Astrocyte of the spinal cord (primary cell): ENCODE results near the gene INSYN1.

Experiments used
- DNase-seq: peaks from one replicate; pipeline ENCODE4 v3.0.0; 2011; ENCODE audit warnings: low read depth, low spot score
- H3K4me3 ChIP-seq: 2 replicates; pipeline ENCODE4 v1.5.1; 2011; ENCODE audit warnings: low read depth, mild to moderate bottlenecking, low read length, moderate library complexity
- CTCF ChIP-seq: IDR thresholded peaks from 2 replicates; pipeline ENCODE4 v1.5.1; 2012; ENCODE audit warnings: low read depth, mild to moderate bottlenecking, low read length, inconsistent platforms
- in situ Hi-C: cut with HindIII; loops from 2 replicates; pipeline ENCODE4 v1.10.0; 2017; ENCODE audit warnings: low sequenced_read_pairs

The INSYN1 gene

GRCh38 chr15:73747847-73748590 is 5.1 kb downstream of the INSYN1 start:
- no peak for TF ChIP-seq CTCF
- DNase-seq, result no peak
- in situ Hi-C loops, result no loop called here
- H3K4me3 ChIP-seq, result no peak overlapping the region

DNA sequence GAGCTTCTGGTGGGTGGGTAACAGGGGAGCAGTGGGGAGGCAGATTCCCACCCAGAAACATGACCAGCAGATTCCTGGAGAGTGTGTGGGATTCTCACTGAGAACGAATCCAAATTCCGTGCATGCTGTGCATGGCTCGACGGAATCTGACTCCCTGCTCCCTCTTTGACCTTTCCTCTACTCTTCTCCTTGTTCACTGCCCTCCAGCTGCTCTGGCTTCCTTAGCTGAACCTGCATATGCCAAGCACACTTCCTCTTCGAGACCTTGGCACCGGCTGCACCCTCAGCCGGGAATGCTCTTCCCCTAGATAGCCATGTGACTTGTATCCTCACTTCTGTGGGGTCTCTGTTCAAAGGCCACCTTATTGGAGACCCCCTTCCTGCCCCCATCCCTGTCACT is 6.3 kb downstream of the INSYN1 start:
- no peak overlapping the region for H3K4me3 ChIP-seq
- no peak for DNase-seq
- in situ Hi-C loops, result no loop called here
- no peak for TF ChIP-seq CTCF

- no peak overlapping the region for H3K4me3 ChIP-seq
- in situ Hi-C loops, result no loop called here
- no peak for TF ChIP-seq CTCF
- DNase-seq, result no peak
These were observed 6.9 kb downstream of the INSYN1 start for GRCh38 chr15:73746261-73746660.

DNA sequence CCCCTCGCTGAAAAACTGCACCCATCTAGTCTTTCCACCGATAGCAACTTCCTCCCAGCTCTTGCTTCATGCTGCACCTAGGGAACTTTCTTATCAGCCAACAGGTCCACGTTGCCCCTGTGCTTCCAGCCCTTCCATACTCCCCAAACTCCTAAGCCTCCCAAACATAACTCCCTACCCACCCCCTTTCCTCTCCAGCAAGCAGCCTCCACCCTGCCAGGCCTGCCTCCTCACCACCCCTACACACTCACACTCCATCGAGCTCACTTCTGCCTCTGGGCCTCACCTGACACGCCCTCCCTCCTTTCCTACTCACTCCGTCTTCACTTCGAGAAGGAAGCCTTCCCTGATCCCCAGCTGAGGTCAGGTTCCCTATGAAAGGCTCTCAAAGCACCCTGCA is 8.1 kb downstream of the INSYN1 start:
- no peak for TF ChIP-seq CTCF

GRCh38 chr15:73744293-73744692 is 8.9 kb downstream of the INSYN1 start:
- in situ Hi-C loops, result no loop called here
- no peak overlapping the region for H3K4me3 ChIP-seq
- TF ChIP-seq CTCF, result no peak
- DNase-seq, result no peak

More for the DNA sequence above, 8.1 kb downstream of the INSYN1 start:
- in situ Hi-C loops, result no loop called here
- no peak overlapping the region for H3K4me3 ChIP-seq
- DNase-seq, result no peak

- TF ChIP-seq CTCF, result no peak
- in situ Hi-C loops, result no loop called here
- no peak overlapping the region for H3K4me3 ChIP-seq
- DNase-seq, result no peak
These were observed 11.8 kb downstream of the INSYN1 start for GRCh38 chr15:73741321-73741836.
